Karpas-422 (cell line): ENCODE results near the gene BARD1. TPM values are rescaled to one million over a fixed set of nuclear protein-coding genes. Genes with fewer than 3 reads are reported as not detected.

Experiments used
- DNase-seq: peaks from one replicate; pipeline ENCODE4 v3.0.0-alpha.2; 2015
- H2AFZ ChIP-seq: fragments of 200-600 bp; sonication (generic); 2 replicates; pipeline ENCODE4 v1.6.1; 2014; ENCODE audit warnings: antibody characterized with exemption, low read length, mixed read lengths
- H3K27ac ChIP-seq: fragments of 200-600 bp; sonication (generic); 2 replicates; pipeline ENCODE4 v1.5.1; 2014; ENCODE audit warnings: mild to moderate bottlenecking, low read length, moderate library complexity
- H3K27me3 ChIP-seq: fragments of 200-600 bp; sonication (generic); 2 replicates; pipeline ENCODE4 v1.6.1; 2014; ENCODE audit warnings: low read length, mixed read lengths
- H3K36me3 ChIP-seq: fragments of 200-600 bp; sonication (generic); 2 replicates; pipeline ENCODE4 v1.6.1; 2014; ENCODE audit warnings: low read length, mixed read lengths; ENCODE audit not compliant: insufficient read depth
- H3K4me1 ChIP-seq: fragments of 200-600 bp; sonication (generic); 2 replicates; pipeline ENCODE4 v1.6.1; 2014; ENCODE audit warnings: mild to moderate bottlenecking, low read length, mixed read lengths
- H3K4me2 ChIP-seq: fragments of 200-600 bp; sonication (generic); 2 replicates; pipeline ENCODE4 v1.6.1; 2014; ENCODE audit warnings: low read length, low read depth, mild to moderate bottlenecking; ENCODE audit not compliant: poor library complexity, severe bottlenecking
- H3K4me3 ChIP-seq: fragments of 200-600 bp; sonication (generic); 2 replicates; pipeline ENCODE4 v1.5.1; 2014; ENCODE audit warnings: mild to moderate bottlenecking, antibody characterized with exemption, low read length, mixed read lengths
- H3K79me2 ChIP-seq: fragments of 200-600 bp; sonication (generic); 2 replicates; pipeline ENCODE4 v1.6.1; 2014; ENCODE audit warnings: mild to moderate bottlenecking, low read length, mixed read lengths
- H3K9ac ChIP-seq: fragments of 200-600 bp; sonication (generic); 2 replicates; pipeline ENCODE4 v1.6.0; 2014; ENCODE audit warnings: low read length
- H3K9me2 ChIP-seq: fragments of 200-600 bp; sonication (generic), shearing (Covaris generic); replicated peaks from 2 replicates; pipeline ENCODE4 v1.6.0; 2014; ENCODE audit warnings: mild to moderate bottlenecking, low read length, moderate library complexity; ENCODE audit not compliant: insufficient read depth
- H3K9me3 ChIP-seq: fragments of 300-700, 200-600 bp; sonication (generic); 2 replicates; pipeline ENCODE4 v1.6.1; 2014; ENCODE audit warnings: low read length, mixed read lengths
- H4K20me1 ChIP-seq: fragments of 200-600 bp; sonication (generic); 2 replicates; pipeline ENCODE4 v1.6.1; 2014; ENCODE audit warnings: mild to moderate bottlenecking, antibody characterized with exemption, low read length, low read depth; ENCODE audit not compliant: insufficient read depth
- total RNA-seq: library from RNA; depleted of rRNA; stranded (reverse); fragments of >200 nt; shearing (Covaris generic); gene quantifications from 2 replicates; pipeline ENCODE4 v1.2.3, GENCODE V29; 2014; ENCODE audit warnings: low replicate concordance

Gene BARD1
- total RNA-seq, 1 experiment from 2014 or later, result 78.0 TPM

- H4K20me1 ChIP-seq, result no peaks in the 10 kb centered on the region
- no peak overlapping the region for H3K4me3 ChIP-seq
- no peaks in the 10 kb centered on the region for H3K36me3 ChIP-seq
- no peaks in the 10 kb centered on the region for H3K27me3 ChIP-seq
- no peak for DNase-seq
- no peaks in the 10 kb centered on the region for H3K9me3 ChIP-seq
- no peak overlapping the region for H3K9ac ChIP-seq
- H3K4me1 ChIP-seq, result no peaks in the 10 kb centered on the region
- H3K79me2 ChIP-seq, result no peaks in the 10 kb centered on the region
- no peak overlapping the region for H3K4me2 ChIP-seq
- H3K27ac ChIP-seq, result no peak overlapping the region
- no peaks in the 10 kb centered on the region for H3K9me2 ChIP-seq
- H2AFZ ChIP-seq, result no peak overlapping the region
Observed at GRCh38 chr2:214716811-214717560, 92.5 kb downstream of the BARD1 start.

- Histone ChIP-seq H4K20me1 (no peaks in the 10 kb centered on the region), H3K27me3 (no peaks in the 10 kb centered on the region), H3K4me2 (no peak overlapping the region), H3K9me2 (no peaks in the 10 kb centered on the region), H3K36me3 (no peaks in the 10 kb centered on the region), H3K4me3 (no peak overlapping the region), H2AFZ (no peak overlapping the region), H3K9ac (no peak overlapping the region), H3K79me2 (no peaks in the 10 kb centered on the region), H3K27ac (no peak overlapping the region), H3K9me3 (no peaks in the 10 kb centered on the region), H3K4me1 (no peaks in the 10 kb centered on the region)
- DNase-seq, result no peak
Observed at GRCh38 chr2:214715025-214715424, 94.5 kb downstream of the BARD1 start.

- H3K9me3 ChIP-seq, result no peaks in the 10 kb centered on the region
- H2AFZ ChIP-seq, result no peak overlapping the region
- no peak overlapping the region for H3K4me2 ChIP-seq
- H3K4me3 ChIP-seq, result no peak overlapping the region
- DNase-seq, result no peak
- no peaks in the 10 kb centered on the region for H3K9me2 ChIP-seq
- no peaks in the 10 kb centered on the region for H3K36me3 ChIP-seq
- no peak overlapping the region for H3K27ac ChIP-seq
- H3K79me2 ChIP-seq, result no peaks in the 10 kb centered on the region
- H3K27me3 ChIP-seq, result no peaks in the 10 kb centered on the region
- no peaks in the 10 kb centered on the region for H3K4me1 ChIP-seq
- H4K20me1 ChIP-seq, result no peaks in the 10 kb centered on the region
- H3K9ac ChIP-seq, result no peak overlapping the region
Observed at GRCh38 chr2:214713080-214713830, 96.2 kb downstream of the BARD1 start.

GRCh38 chr2:214710729-214711128, 98.8 kb downstream of the BARD1 start:
- no peak overlapping the region for H3K9ac ChIP-seq
- no peak overlapping the region for H2AFZ ChIP-seq
- DNase-seq, result no peak
- H3K9me3 ChIP-seq, result no peaks in the 10 kb centered on the region
- no peak overlapping the region for H3K4me2 ChIP-seq
- no peaks in the 10 kb centered on the region for H3K36me3 ChIP-seq
- no peaks in the 10 kb centered on the region for H3K79me2 ChIP-seq
- no peaks in the 10 kb centered on the region for H3K9me2 ChIP-seq
- no peaks in the 10 kb centered on the region for H4K20me1 ChIP-seq
- H3K27me3 ChIP-seq, result no peaks in the 10 kb centered on the region
- no peak overlapping the region for H3K27ac ChIP-seq
- no peak overlapping the region for H3K4me3 ChIP-seq
- H3K4me1 ChIP-seq, result no peaks in the 10 kb centered on the region

GRCh38 chr2:214706986-214707385, 102.5 kb downstream of the BARD1 start:
- Histone ChIP-seq H3K9me2 (no peaks in the 10 kb centered on the region), H3K27ac (no peak overlapping the region), H3K79me2 (no peaks in the 10 kb centered on the region), H2AFZ (no peak overlapping the region), H3K4me1 (no peaks in the 10 kb centered on the region), H3K4me3 (no peak overlapping the region), H3K9me3 (no peaks in the 10 kb centered on the region), H3K9ac (no peak overlapping the region), H4K20me1 (no peaks in the 10 kb centered on the region), H3K27me3 (no peaks in the 10 kb centered on the region; the same call in 1 of the 2 replicates), H3K4me2 (no peak overlapping the region), H3K36me3 (no peaks in the 10 kb centered on the region)
- no peak for DNase-seq

GRCh38 chr2:214699236-214699635, 110.2 kb downstream of the BARD1 start:
- Histone ChIP-seq H2AFZ (no peak overlapping the region), H3K79me2 (no peaks in the 10 kb centered on the region), H3K4me1 (no peaks in the 10 kb centered on the region), H3K36me3 (no peaks in the 10 kb centered on the region), H3K9ac (no peak overlapping the region), H3K9me2 (no peaks in the 10 kb centered on the region), H3K27ac (no peak overlapping the region), H3K9me3 (no peaks in the 10 kb centered on the region), H4K20me1 (no peaks in the 10 kb centered on the region), H3K4me2 (no peak overlapping the region), H3K4me3 (no peak overlapping the region), H3K27me3 (no peaks in the 10 kb centered on the region)
- no peak for DNase-seq

GRCh38 chr2:214696681-214697080, 112.8 kb downstream of the BARD1 start:
- Histone ChIP-seq H3K4me2 (no peak overlapping the region), H3K4me1 (no peaks in the 10 kb centered on the region), H3K36me3 (no peaks in the 10 kb centered on the region), H3K27ac (no peak overlapping the region), H3K9me2 (no peaks in the 10 kb centered on the region), H3K4me3 (no peak overlapping the region), H3K27me3 (no peaks in the 10 kb centered on the region), H4K20me1 (no peaks in the 10 kb centered on the region), H3K9me3 (no peaks in the 10 kb centered on the region), H2AFZ (no peak overlapping the region), H3K79me2 (no peaks in the 10 kb centered on the region), H3K9ac (no peak overlapping the region)
- no peak for DNase-seq

GRCh38 chr2:214695789-214696188, 113.7 kb downstream of the BARD1 start:
- Histone ChIP-seq H3K36me3 (no peaks in the 10 kb centered on the region), H3K79me2 (no peaks in the 10 kb centered on the region), H3K9me2 (no peaks in the 10 kb centered on the region), H3K4me1 (no peaks in the 10 kb centered on the region), H3K27me3 (no peaks in the 10 kb centered on the region), H3K27ac (no peak overlapping the region), H3K4me2 (no peak overlapping the region), H4K20me1 (no peaks in the 10 kb centered on the region), H3K9me3 (no peaks in the 10 kb centered on the region), H3K9ac (no peak overlapping the region), H3K4me3 (no peak overlapping the region), H2AFZ (no peak overlapping the region)
- DNase-seq, result no peak
